SU-DHL-6 (cell line): ENCODE measurements around the gene SP7.

Experiments
- CTCF ChIP-seq: fragments of 200-600 bp; sonication (generic); IDR thresholded peaks from one replicate; pipeline ENCODE4 v1.5.1; 2017; ENCODE audit warnings: antibody characterized with exemption, mild to moderate bottlenecking, low read length, moderate library complexity; ENCODE audit not compliant: insufficient read depth, poor library complexity, severe bottlenecking
- EZH2phosphoT487 ChIP-seq: fragments of 200-600 bp; sonication (generic), shearing (Covaris generic); conservative IDR thresholded peaks from 2 replicates; pipeline ENCODE4 v1.6.1; 2018; ENCODE audit warnings: mild to moderate bottlenecking, antibody characterized with exemption, low read length, moderate library complexity, mixed read lengths

- TF ChIP-seq CTCF (no peak), EZH2phosphoT487 (no peak)
Measured at GRCh38 chr12:53330671-53331070, 5.5 kb downstream of the SP7 start.
